Measurements from ENCODE around the gene ANXA7. TPM values are rescaled to one million over a fixed set of nuclear protein-coding genes. Genes with fewer than 3 reads are reported as not detected.

ANXA7 gene
- 88.7 and 106 TPM in 2 replicates for total RNA-seq

DNA sequence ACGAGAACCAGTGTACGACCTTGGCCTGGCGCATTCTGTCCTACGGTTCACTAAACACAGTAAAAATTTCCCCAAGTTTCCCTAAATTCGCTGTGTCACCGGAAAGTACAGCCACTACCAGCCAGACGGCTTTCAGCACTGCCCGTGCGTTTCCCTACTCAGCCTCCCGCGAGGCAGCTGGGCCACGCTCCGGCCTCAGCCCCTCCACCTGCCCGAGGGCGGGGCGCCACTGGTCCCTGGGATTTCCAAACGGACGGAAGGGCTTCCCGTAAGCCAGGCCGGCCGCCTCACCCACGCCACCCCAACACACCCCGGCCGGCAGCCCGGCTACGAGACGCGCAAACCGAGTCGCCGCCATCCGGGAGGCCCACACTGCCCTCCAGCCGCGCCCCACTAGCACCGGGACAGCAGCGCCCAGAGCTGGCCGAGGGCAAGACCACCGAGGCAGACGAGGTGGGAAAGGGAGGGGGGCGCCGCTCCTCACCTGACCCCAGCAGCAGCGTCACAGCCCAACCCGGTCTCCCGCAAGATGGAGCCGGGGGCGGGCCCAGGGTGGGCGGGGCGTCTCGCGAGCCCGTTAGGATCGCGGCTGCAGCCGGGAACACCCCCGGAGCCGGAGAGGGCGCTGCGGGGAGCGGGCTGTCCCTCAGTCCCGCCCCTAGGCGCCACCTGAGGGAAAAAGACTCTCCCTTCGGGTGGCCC lies at the start of gene ANXA7:
Gene ANXA7 (minus strand): TSS at position 531 of the 702 bp plus-strand sequence. CDS start 13,202 bp downstream, outside the sequence.
- FAIRE-seq (no peak), DNase-seq (ENCODE audit: low read depth) (peak; percentile 75)
- H3K36me3 ChIP-seq (ENCODE audit: control insufficient read depth, insufficient read depth, low read length): no peaks in the 10 kb centered on the region
- TF ChIP-seq, protein P1, sequence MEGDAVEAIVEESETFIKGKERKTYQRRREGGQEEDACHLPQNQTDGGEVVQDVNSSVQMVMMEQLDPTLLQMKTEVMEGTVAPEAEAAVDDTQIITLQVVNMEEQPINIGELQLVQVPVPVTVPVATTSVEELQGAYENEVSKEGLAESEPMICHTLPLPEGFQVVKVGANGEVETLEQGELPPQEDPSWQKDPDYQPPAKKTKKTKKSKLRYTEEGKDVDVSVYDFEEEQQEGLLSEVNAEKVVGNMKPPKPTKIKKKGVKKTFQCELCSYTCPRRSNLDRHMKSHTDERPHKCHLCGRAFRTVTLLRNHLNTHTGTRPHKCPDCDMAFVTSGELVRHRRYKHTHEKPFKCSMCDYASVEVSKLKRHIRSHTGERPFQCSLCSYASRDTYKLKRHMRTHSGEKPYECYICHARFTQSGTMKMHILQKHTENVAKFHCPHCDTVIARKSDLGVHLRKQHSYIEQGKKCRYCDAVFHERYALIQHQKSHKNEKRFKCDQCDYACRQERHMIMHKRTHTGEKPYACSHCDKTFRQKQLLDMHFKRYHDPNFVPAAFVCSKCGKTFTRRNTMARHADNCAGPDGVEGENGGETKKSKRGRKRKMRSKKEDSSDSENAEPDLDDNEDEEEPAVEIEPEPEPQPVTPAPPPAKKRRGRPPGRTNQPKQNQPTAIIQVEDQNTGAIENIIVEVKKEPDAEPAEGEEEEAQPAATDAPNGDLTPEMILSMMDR (IDR thresholded peaks at IDR 0.05; ENCODE audit: insufficient read depth, low read length, severe bottlenecking): peak; percentile 23
- no peaks in the 10 kb centered on the region for H3K27me3 ChIP-seq (ENCODE audit: control insufficient read depth, insufficient read depth, low read length)
- H3K4me3 ChIP-seq (ENCODE audit: low read depth, low read length): peak within 1 kb of the TSS; percentile 88

DNA sequence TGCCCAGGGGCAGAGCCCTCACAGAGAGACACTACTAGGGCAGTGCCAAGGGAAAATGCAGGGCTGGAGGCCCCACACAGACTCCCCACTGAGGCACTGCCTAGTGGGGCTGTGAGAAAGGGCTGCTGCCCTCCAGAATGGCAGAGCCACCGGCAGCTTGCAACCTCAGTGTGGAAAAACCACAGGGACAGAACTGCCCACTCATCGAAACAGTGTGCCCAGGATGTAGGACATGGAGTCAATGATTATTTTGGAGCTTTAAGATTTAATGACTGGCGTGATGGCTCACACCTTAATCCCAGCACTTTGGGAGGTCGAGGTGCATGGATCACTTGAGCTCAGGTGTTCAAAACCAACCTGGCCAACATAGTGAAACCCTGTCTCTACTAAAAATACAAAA lies 47.0 kb upstream of the ANXA7 start:
- no peak for FAIRE-seq

DNA sequence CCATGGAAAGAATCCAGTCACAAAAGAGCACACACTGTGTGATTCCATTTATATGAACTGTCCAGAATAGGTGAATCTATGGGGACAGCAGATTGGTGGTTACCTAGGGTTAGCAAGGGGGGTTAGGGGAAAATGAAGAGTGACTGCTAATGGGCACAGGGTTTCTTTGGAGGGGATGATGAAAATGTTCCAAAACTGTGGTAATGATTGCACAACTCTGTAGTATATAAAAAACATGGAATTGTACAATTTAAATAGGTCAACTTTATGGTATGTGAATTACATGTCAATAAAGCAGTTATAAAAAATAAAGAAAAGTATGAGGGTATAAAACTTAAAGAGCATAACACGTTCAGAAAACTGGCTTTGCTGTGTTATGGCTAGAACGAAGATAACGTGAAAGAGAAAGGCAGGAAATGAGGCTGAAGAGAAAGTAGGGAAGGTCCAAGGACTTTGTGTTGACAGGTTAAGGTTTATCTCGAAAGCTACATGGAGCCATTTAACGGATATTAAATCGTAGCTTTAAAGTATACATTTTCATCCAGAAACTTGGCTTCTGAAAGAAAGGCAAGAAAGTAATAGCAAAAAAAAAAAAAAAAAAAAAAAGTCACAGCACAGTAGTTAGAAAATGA lies 45.9 kb upstream of the ANXA7 start:
- TF ChIP-seq, protein P1 (IDR thresholded peaks at IDR 0.05; ENCODE audit: insufficient read depth, low read length, severe bottlenecking): no peak
- Histone ChIP-seq H3K27me3 (ENCODE audit: control insufficient read depth, insufficient read depth, low read length) (no peaks in the 10 kb centered on the region), H3K4me3 (ENCODE audit: low read depth, low read length) (no peak overlapping the region), H3K36me3 (ENCODE audit: control insufficient read depth, insufficient read depth, low read length) (no peaks in the 10 kb centered on the region)
- FAIRE-seq (no peak), DNase-seq (ENCODE audit: low read depth) (no peak)

More for the DNA sequence above, 47.0 kb upstream of the ANXA7 start:
- no peak for DNase-seq (ENCODE audit: low read depth)
- Histone ChIP-seq H3K4me3 (ENCODE audit: low read depth, low read length) (no peak overlapping the region), H3K36me3 (ENCODE audit: control insufficient read depth, insufficient read depth, low read length) (no peaks in the 10 kb centered on the region), H3K27me3 (ENCODE audit: control insufficient read depth, insufficient read depth, low read length) (no peaks in the 10 kb centered on the region)
- TF ChIP-seq, protein P1 (IDR thresholded peaks at IDR 0.05; ENCODE audit: insufficient read depth, low read length, severe bottlenecking): no peak

DNA sequence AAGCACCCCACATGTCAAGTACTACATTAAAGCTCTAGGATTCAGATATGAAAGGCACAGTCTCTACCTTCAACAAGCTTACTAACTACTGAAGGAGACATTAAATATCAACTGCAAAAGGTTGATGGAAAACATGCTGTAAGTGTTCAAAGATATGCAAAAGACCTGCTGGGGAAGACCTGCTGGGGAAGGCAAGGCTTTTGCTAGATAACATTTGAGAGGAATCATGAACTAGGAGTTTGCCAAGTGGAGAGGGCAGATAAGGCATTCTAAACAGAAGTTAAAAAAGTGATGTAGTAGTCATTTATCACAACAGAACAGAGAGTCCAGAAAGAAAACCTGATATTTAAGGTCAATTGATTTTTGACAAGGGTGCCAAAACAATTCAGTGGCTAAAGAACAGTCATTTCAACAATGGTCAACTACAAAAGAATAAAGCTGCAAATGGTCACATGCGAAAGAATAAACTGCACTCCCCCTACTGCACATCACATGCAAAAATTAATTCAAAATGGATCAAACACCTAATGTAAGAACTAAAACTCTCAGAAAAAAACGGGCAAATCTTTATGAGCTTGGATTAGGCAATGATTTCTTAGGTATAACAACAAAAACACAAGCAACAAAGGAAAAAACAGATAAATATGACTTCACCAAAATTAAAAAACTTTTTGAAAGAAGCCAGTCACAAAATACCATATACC lies 42.5 kb upstream of the ANXA7 start:
- DNase-seq (ENCODE audit: low read depth) (no peak), FAIRE-seq (no peak)

DNA sequence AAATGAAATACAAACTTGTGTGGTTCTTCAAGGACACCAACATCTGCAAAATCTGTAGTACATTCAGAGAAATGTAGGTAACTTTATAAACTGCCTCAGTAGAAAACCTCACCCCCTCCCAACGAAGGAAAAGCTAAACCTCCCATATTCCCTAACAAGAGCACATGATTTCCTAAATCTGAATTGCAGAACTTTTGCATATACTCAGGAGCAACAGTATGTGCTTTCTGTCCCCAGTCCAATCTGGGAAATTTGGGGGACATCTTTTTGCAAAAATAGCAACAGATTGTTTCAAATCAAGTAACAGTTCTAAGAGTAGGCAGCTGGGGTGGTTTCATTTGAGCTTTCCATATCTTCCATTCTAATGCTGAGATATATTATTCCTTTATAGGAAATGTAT lies 35.3 kb upstream of the ANXA7 start:
- H3K27me3 ChIP-seq (ENCODE audit: control insufficient read depth, insufficient read depth, low read length): no peaks in the 10 kb centered on the region
- peaks cover 3% of the 10 kb centered on the region for H3K36me3 ChIP-seq (ENCODE audit: control insufficient read depth, insufficient read depth, low read length)
- TF ChIP-seq, protein P1 (IDR thresholded peaks at IDR 0.05; ENCODE audit: insufficient read depth, low read length, severe bottlenecking): no peak
- H3K4me3 ChIP-seq (ENCODE audit: low read depth, low read length): no peak overlapping the region
- DNase-seq (ENCODE audit: low read depth): no peak
- no peak for FAIRE-seq

More for the DNA sequence above, 42.5 kb upstream of the ANXA7 start:
- Histone ChIP-seq H3K4me3 (ENCODE audit: low read depth, low read length) (no peak overlapping the region), H3K27me3 (ENCODE audit: control insufficient read depth, insufficient read depth, low read length) (no peaks in the 10 kb centered on the region), H3K36me3 (ENCODE audit: control insufficient read depth, insufficient read depth, low read length) (no peaks in the 10 kb centered on the region)
- TF ChIP-seq, protein P1 (IDR thresholded peaks at IDR 0.05; ENCODE audit: insufficient read depth, low read length, severe bottlenecking): no peak
